ENCODE measurements around the gene SDC3.

GRCh38 chr1:30898031-30898815 is 10.3 kb downstream of the SDC3 start:
- TF ChIP-seq CTCF (IDR thresholded peaks at IDR 0.05; ENCODE audit: low read depth, low read length), result no peak
- TF ChIP-seq EZH2phosphoT487 (IDR thresholded peaks at IDR 0.05; ENCODE audit: low read depth), result no peak

Measured in OCI-LY3 (cell line).